Measurements from ENCODE around the gene SARDH. TPM values are rescaled to one million over a fixed set of nuclear protein-coding genes. Genes with fewer than 3 reads are reported as not detected.

The SARDH gene
- total RNA-seq, 2 experiments from 2014 or later, result 5.5 to 5.6 TPM

- Mint-ChIP-seq H3K36me3 (ENCODE audit: low read depth) (no peaks in the 10 kb centered on the region), H3K4me1 (ENCODE audit: low read depth) (no peaks in the 10 kb centered on the region), H3K27me3 (no peaks in the 10 kb centered on the region), H3K27ac (no peak overlapping the region), H3K4me3 (no peak overlapping the region), H3K9me3 (no peaks in the 10 kb centered on the region)
- TF ChIP-seq CTCF (IDR thresholded peaks at IDR 0.05), result no peak
- DNase-seq, result no peak
- no peak for ATAC-seq
- ChIA-PET POLR2A (interaction anchor here (0.6 kb wide), 1 partner anchor 56 kb away, joined by 3 read pairs; no protein-coding TSS in a partner anchor), CTCF (no interaction called here)
- intact Hi-C loops (cut with micrococcal nuclease), result no loop called here
These were observed 105.1 kb downstream of the SARDH start for GRCh38 chr9:133632806-133633680.

DNA sequence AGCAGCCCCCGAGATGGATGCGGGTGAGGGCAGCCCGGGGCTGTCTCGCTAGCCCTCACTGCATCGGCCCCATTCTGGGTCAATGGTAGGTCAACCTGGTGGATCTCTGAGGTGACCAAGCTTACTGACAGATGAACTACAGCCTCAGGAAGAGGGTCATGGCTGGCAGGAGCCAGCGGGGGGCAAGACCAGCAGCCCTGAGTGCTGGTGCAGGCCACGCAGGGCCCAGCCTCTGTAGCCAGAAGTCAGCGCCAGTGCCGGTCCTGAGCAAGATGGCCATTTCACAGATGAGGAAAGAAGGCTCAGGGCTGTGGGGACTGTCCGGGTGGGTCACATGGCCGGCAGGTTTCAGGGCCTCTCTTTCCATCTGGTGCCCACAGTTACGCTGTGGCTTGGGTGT is 107.0 kb downstream of the SARDH start:
- no peaks in the 10 kb centered on the region for H3K4me1 Mint-ChIP-seq (ENCODE audit: low read depth)
- POLR2A ChIA-PET, result interaction anchor here (1.2 kb wide), 1 partner anchor 14 kb away, joined by 5 read pairs; no protein-coding TSS in a partner anchor

DNA sequence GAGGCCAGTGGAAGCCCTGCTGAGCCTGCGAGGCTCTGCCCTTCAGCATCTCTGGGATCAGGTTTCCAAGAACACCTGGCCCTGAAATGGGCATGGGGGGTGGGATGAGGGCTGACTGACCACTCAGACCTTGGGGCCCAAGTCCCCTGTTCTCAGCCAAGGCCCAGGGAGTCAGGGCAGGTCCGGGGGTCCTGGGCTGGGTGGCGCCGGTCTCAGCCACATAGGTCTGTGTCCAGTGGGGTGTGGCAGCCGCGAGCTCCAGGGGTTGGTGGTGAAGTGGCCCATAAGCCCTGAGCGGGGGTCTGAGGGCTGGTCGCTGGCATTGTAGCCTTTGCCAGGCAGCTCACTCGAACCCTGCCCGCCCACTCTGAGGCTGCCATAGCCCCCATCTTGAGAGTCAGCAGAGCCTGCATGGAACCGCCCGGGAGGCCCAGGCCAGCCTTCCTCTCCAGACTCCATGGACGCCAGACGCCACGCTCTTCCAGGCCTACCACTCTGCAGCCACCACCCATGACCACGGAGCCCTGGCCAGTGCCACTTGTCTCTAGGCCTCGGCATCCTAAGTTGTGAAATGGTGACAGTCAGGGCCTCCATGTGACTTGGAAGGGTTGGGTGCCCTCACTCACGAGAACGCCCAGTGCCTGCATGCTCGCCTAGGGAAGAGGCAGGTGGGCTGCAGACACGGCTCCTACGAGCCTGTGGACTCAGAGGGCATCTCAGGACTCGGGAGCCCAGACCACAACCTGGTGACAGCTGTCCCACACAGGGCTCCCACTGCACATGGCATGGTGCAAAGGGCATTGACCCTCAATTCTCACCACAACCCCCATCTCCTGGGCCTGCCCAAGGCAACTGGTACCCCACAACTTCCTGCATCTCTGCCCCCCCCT is 108.7 kb downstream of the SARDH start:
- no peaks in the 10 kb centered on the region for H3K36me3 Mint-ChIP-seq (ENCODE audit: low read depth)
- ATAC-seq, result no peak
- DNase-seq, result no peak
- ChIA-PET POLR2A (no interaction called here), CTCF (no interaction called here)
- H3K4me3 Mint-ChIP-seq, result no peak overlapping the region
- H3K4me1 Mint-ChIP-seq (ENCODE audit: low read depth), result no peaks in the 10 kb centered on the region
- H3K9me3 Mint-ChIP-seq, result peaks cover 16% of the 10 kb centered on the region
- H3K27me3 Mint-ChIP-seq, result no peaks in the 10 kb centered on the region
- TF ChIP-seq CTCF (IDR thresholded peaks at IDR 0.05), result no peak
- H3K27ac Mint-ChIP-seq, result no peak overlapping the region
- intact Hi-C loops (cut with micrococcal nuclease), result no loop called here

More for the DNA sequence above, 107.0 kb downstream of the SARDH start:
- Mint-ChIP-seq H3K36me3 (ENCODE audit: low read depth) (no peaks in the 10 kb centered on the region), H3K4me3 (no peak overlapping the region), H3K9me3 (peaks cover 13% of the 10 kb centered on the region), H3K27ac (no peak overlapping the region), H3K27me3 (no peaks in the 10 kb centered on the region)
- TF ChIP-seq CTCF (IDR thresholded peaks at IDR 0.05), result no peak
- CTCF ChIA-PET, result interaction anchor here (0.9 to 1.5 kb wide), 2 partner anchors 42 to 85 kb away, joined by 3 read pairs; no protein-coding TSS in a partner anchor
- ATAC-seq (no peak), DNase-seq (no peak)
- intact Hi-C loops (cut with micrococcal nuclease), result no loop called here

DNA sequence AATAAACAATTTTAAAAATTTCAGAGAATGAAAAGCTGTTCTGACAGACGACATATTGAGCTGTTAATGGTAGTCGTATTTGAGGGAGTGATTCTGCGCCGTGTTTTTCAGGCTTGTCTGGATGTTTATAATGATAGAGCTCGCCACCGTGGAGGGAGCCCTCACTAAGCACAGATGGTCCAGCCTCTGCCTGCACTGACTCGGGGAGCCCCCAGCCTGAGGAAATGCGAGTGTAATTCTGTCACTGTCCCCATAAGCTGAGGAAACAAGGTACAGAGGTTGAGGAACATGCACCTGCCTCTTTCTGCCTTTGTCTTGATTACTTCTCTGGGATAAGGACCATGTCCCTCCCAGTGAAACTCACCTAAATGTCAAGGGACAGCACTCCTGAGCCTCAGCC is 109.4 kb downstream of the SARDH start:
- Mint-ChIP-seq H3K27ac (no peak overlapping the region), H3K4me1 (ENCODE audit: low read depth) (no peaks in the 10 kb centered on the region), H3K36me3 (ENCODE audit: low read depth) (no peaks in the 10 kb centered on the region), H3K4me3 (no peak overlapping the region), H3K9me3 (peaks cover 16% of the 10 kb centered on the region), H3K27me3 (no peaks in the 10 kb centered on the region)
- no peak for DNase-seq
- no peak for TF ChIP-seq CTCF (IDR thresholded peaks at IDR 0.05)
- ChIA-PET POLR2A (no interaction called here), CTCF (no interaction called here)
- intact Hi-C loops (cut with micrococcal nuclease), result no loop called here
- ATAC-seq, result no peak

Measured in activated CD8-positive, alpha-beta T cell treated with anti-CD3 and anti-CD28 coated beads for 36 hours (primary cell).